ENCODE data around the gene TCEAL9.

DNA sequence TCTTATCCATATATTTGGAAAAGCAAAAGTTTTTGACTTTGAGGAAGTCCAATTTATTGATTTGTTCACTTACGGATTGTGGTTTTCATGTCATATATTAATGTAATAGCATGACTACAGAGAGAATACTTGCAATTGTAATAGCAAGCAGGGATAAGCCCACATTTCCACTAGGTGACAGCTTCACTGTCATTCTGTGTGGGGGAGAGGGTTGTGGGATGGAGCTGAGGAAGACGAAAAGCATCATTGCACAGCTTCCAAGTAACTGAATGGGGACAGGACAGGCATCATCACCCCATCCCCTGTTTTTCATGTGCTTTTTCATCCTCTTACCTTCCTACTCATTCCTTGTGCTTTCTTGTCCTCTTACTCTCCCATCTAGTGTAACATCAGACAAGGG lies 51.5 kb downstream of the TCEAL9 start:
- TF ChIP-seq POLR2A (IDR thresholded peaks at IDR 0.05; ENCODE audit: low read length) (no peak), GATA1 (IDR thresholded peaks at IDR 0.05; ENCODE audit: low read depth, low read length) (no peak)

All from erythroblast (primary cell).